Measurements from ENCODE around the gene REEP5.

GRCh38 chr5:112921833-112922817 lies at the start of gene REEP5:
- TF ChIP-seq CTCF (optimal IDR thresholded peaks at IDR 0.05 in 1 of 3, IDR thresholded peaks at IDR 0.05 in 1 of 3, conservative IDR thresholded peaks at IDR 0.05 in 1 of 3; ENCODE audit: extremely low read depth in 1 of 3, insufficient read depth in 2 of 3, low read length in 3 of 3) (peak; percentile 47 to 88 (median 53)), EZH2 (IDR thresholded peaks at IDR 0.05; ENCODE audit: low read length) (no peak)

Measured in keratinocyte (primary cell).